Endodermal cell (in vitro differentiated cells): ENCODE measurements around the gene MUC13. TPM values are rescaled to one million over a fixed set of nuclear protein-coding genes. Genes with fewer than 3 reads are reported as not detected.

ENCODE experiments used
- DNase-seq: peaks from one replicate; pipeline ENCODE4 v3.0.0-alpha.2; 2017
- H3K27ac ChIP-seq: 2 replicates; pipeline ENCODE4 v1.5.1; 2013; ENCODE audit warnings: mild to moderate bottlenecking, low read depth, low read length, moderate library complexity
- H3K27me3 ChIP-seq: 2 replicates; pipeline ENCODE4 v1.6.1; 2013; ENCODE audit warnings: mild to moderate bottlenecking, low read length, moderate library complexity; ENCODE audit not compliant: insufficient read depth, control insufficient read depth, poor library complexity, severe bottlenecking
- H3K36me3 ChIP-seq: 2 replicates; pipeline ENCODE4 v1.7.0; 2013; ENCODE audit warnings: mild to moderate bottlenecking, low read length, moderate library complexity; ENCODE audit not compliant: control insufficient read depth, insufficient read depth
- H3K4me1 ChIP-seq: one replicate; pipeline ENCODE4 v1.7.0; 2013; ENCODE audit warnings: low read length; ENCODE audit not compliant: control insufficient read depth, insufficient read depth
- H3K4me3 ChIP-seq: 2 replicates; pipeline ENCODE4 v1.5.1; 2013; ENCODE audit warnings: mild to moderate bottlenecking, low read length, moderate library complexity
- H3K9ac ChIP-seq: 2 replicates; pipeline ENCODE4 v1.6.1; 2013; ENCODE audit warnings: mild to moderate bottlenecking, low read length, moderate library complexity; ENCODE audit not compliant: poor library complexity, severe bottlenecking; ENCODE audit errors: extremely low read depth
- H3K9me3 ChIP-seq: 2 replicates; pipeline ENCODE4 v1.6.1; 2013; ENCODE audit warnings: mild to moderate bottlenecking, low read length, moderate library complexity; ENCODE audit not compliant: control insufficient read depth
- H3K27ac Mint-ChIP-seq: 2 replicates; pipeline ENCODE4 v1.8.0; 2020; ENCODE audit warnings: mixed read lengths
- H3K27me3 Mint-ChIP-seq: 2 replicates; pipeline ENCODE4 v1.8.0; 2021; ENCODE audit warnings: mild to moderate bottlenecking, mixed read lengths; ENCODE audit not compliant: insufficient read depth
- H3K36me3 Mint-ChIP-seq: 2 replicates; pipeline ENCODE4 v1.8.0; 2020; ENCODE audit warnings: low read depth, mixed read lengths
- H3K4me1 Mint-ChIP-seq: 2 replicates; pipeline ENCODE4 v1.8.0; 2020; ENCODE audit warnings: mixed read lengths
- H3K4me3 Mint-ChIP-seq: 2 replicates; pipeline ENCODE4 v1.8.0; 2020; ENCODE audit warnings: mild to moderate bottlenecking, moderate library complexity, mixed read lengths
- H3K9me3 Mint-ChIP-seq: 2 replicates; pipeline ENCODE4 v1.8.0; 2020; ENCODE audit warnings: mild to moderate bottlenecking, mixed read lengths
- WGBS, 2 experiments: methylation state at CpG; one replicate each; pipeline versions ENCODE4 v1.1.5 to v1.1.7; 2013; ENCODE audit warnings: missing lambda C conversion rate in 2 of 2, mixed read lengths in 1 of 2; ENCODE audit not compliant: insufficient coverage in 1 of 2, insufficient read length in 1 of 2; 5-methylcytosine and 5-hydroxymethylcytosine counted together
- total RNA-seq, 2 donors: library from RNA; stranded (reverse); fragmentation: NEBNext Ultra II Directional in 1 of 2; extraction: Animal tissue kit (Norgen Biotek cat#: 25700) in 1 of 2; gene quantifications; 2 replicates in 1 of 2; 3 replicates in 1 of 2; pipeline ENCODE4 v1.2.1, GENCODE V29; 2021
- TF ChIP-seq, protein P1 (sequence below): fragments of 200-600 bp; sonication (generic); conservative IDR thresholded peaks from 2 replicates; pipeline ENCODE4 v1.5.0; 2021; ENCODE audit warnings: antibody characterized with exemption, mild to moderate bottlenecking

MUC13 gene
- total RNA-seq, 2 donors from 2014 or later = 0.15 TPM; not detected in 1

DNA sequence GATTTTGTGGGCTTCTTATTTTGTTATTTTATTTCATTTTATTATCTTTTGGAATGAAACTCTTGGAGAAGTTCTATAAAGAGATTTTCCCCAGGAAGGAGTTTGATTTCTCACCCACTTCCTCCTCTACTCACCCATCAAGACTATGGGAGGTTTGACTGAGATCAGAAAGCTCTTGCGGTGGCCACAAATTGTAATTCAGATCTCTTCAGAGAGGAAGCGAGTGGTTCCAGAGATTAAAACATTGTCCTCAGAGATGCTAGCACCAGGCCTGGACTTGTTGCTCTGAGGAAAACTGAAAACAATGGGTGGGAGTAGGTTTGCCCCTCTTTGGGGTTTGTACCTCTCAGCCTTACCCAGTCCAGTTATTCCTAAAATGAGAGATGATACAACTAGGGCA is 8.1 kb upstream of the MUC13 start:
- Histone ChIP-seq H3K4me1 (no peaks in the 10 kb centered on the region), H3K9me3 (no peaks in the 10 kb centered on the region), H3K4me3 (no peak overlapping the region), H3K27me3 (no peaks in the 10 kb centered on the region), H3K9ac (no peak overlapping the region), H3K27ac (no peak overlapping the region), H3K36me3 (no peaks in the 10 kb centered on the region)
- DNase-seq = no peak
- Mint-ChIP-seq H3K4me3 (no peak overlapping the region), H3K36me3 (no peaks in the 10 kb centered on the region), H3K9me3 (no peaks in the 10 kb centered on the region), H3K27me3 (no peaks in the 10 kb centered on the region), H3K27ac (no peak overlapping the region), H3K4me1 (peaks cover 7% of the 10 kb centered on the region)
- TF ChIP-seq, protein P1, sequence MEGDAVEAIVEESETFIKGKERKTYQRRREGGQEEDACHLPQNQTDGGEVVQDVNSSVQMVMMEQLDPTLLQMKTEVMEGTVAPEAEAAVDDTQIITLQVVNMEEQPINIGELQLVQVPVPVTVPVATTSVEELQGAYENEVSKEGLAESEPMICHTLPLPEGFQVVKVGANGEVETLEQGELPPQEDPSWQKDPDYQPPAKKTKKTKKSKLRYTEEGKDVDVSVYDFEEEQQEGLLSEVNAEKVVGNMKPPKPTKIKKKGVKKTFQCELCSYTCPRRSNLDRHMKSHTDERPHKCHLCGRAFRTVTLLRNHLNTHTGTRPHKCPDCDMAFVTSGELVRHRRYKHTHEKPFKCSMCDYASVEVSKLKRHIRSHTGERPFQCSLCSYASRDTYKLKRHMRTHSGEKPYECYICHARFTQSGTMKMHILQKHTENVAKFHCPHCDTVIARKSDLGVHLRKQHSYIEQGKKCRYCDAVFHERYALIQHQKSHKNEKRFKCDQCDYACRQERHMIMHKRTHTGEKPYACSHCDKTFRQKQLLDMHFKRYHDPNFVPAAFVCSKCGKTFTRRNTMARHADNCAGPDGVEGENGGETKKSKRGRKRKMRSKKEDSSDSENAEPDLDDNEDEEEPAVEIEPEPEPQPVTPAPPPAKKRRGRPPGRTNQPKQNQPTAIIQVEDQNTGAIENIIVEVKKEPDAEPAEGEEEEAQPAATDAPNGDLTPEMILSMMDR = no peak
- WGBS, 2 experiments = 94 to 98% methylated on average over 2 of the region's 2 CpGs

DNA sequence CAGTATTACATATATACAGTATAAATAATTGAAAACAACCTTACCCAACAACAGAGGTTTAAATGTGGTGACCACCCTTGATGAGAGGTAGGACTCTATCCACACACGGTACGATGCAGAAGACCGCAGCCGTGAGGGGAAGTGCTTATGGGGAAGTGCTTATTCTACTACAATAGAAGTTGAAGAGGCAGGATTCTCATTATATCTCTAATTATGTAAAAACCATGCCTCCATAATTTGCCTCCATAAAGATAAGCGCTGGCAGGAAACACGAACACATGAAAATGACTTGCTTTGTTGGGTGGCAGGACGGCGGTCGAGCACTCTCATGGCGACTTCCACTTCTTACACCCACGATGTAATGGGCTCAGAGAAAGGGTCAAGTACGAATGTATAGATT is 7.2 kb upstream of the MUC13 start:
- no peaks in the 10 kb centered on the region for H3K27me3 ChIP-seq
- Mint-ChIP-seq H3K27me3 (no peaks in the 10 kb centered on the region), H3K27ac (no peak overlapping the region), H3K4me3 (no peak overlapping the region), H3K4me1 (peaks cover 7% of the 10 kb centered on the region), H3K36me3 (no peaks in the 10 kb centered on the region), H3K9me3 (no peaks in the 10 kb centered on the region)
- no peak for DNase-seq
- no peak overlapping the region for H3K4me3 ChIP-seq
- no peak overlapping the region for H3K9ac ChIP-seq
- H3K9me3 ChIP-seq = peaks cover 5% of the 10 kb centered on the region
- WGBS, 2 experiments = 98 to 99% methylated on average over 5 to 12 of the region's 12 CpGs
- H3K36me3 ChIP-seq = no peaks in the 10 kb centered on the region
- no peak overlapping the region for H3K27ac ChIP-seq
- no peaks in the 10 kb centered on the region for H3K4me1 ChIP-seq
- TF ChIP-seq, protein P1 = no peak

DNA sequence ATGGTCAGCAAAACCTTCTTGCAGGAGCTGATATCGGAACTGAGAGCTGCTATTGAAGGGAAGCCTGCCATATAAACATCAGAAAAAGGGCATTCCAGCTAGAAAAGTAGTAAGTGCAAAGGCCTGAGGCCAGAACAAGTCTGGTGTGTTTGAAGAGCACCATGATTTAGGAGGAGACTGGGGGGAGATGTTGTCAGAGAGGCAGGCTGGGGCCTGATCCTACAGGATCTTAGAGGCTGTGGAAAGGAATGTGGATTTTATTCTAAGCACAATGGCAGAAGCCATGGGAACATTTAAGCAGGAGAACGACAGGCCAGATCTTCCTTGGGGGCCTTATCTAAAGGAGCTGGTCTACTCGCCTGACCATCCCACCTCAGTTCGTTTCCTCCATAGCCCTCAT is 5.1 kb upstream of the MUC13 start:
- no peaks in the 10 kb centered on the region for H3K36me3 ChIP-seq
- Mint-ChIP-seq H3K9me3 (no peaks in the 10 kb centered on the region), H3K4me1 (peaks cover 9% of the 10 kb centered on the region), H3K36me3 (no peaks in the 10 kb centered on the region), H3K27me3 (no peaks in the 10 kb centered on the region), H3K4me3 (no peak overlapping the region), H3K27ac (no peak overlapping the region)
- no peak overlapping the region for H3K27ac ChIP-seq
- peaks cover 5% of the 10 kb centered on the region for H3K9me3 ChIP-seq
- TF ChIP-seq, protein P1 = no peak
- 77 to 79% methylated on average over 3 to 4 of the region's 4 CpGs for WGBS, 2 experiments
- H3K4me3 ChIP-seq = no peak overlapping the region
- no peaks in the 10 kb centered on the region for H3K4me1 ChIP-seq
- no peak overlapping the region for H3K9ac ChIP-seq
- H3K27me3 ChIP-seq = no peaks in the 10 kb centered on the region
- DNase-seq = no peak
